ENCODE measurements around the gene GDI1.

The GDI1 gene

GRCh38 chrX:154463611-154464220, 26.8 kb downstream of the GDI1 start:
- no peak for TF ChIP-seq CTCF (IDR thresholded peaks at IDR 0.05; ENCODE audit: insufficient read depth, low read depth, low read length, missing control alignments)
- no peak for DNase-seq (ENCODE audit: low read depth)
- H3K4me3 ChIP-seq (ENCODE audit: low read depth, low read length): no peak overlapping the region

GRCh38 chrX:154464806-154465365, 27.9 kb downstream of the GDI1 start:
- TF ChIP-seq CTCF (IDR thresholded peaks at IDR 0.05; ENCODE audit: insufficient read depth, low read depth, low read length, missing control alignments): no peak
- no peak for DNase-seq (ENCODE audit: low read depth)
- H3K4me3 ChIP-seq (ENCODE audit: low read depth, low read length): no peak overlapping the region

GRCh38 chrX:154465601-154466000, 28.6 kb downstream of the GDI1 start:
- H3K4me3 ChIP-seq (ENCODE audit: low read depth, low read length): no peak overlapping the region
- no peak for TF ChIP-seq CTCF (IDR thresholded peaks at IDR 0.05; ENCODE audit: insufficient read depth, low read depth, low read length, missing control alignments)
- no peak for DNase-seq (ENCODE audit: low read depth)

GRCh38 chrX:154466036-154466435, 29.1 kb downstream of the GDI1 start:
- DNase-seq (ENCODE audit: low read depth): no peak
- TF ChIP-seq CTCF (IDR thresholded peaks at IDR 0.05; ENCODE audit: insufficient read depth, low read depth, low read length, missing control alignments): no peak
- H3K4me3 ChIP-seq (ENCODE audit: low read depth, low read length): no peak overlapping the region

- H3K4me3 ChIP-seq (ENCODE audit: low read depth, low read length): no peak overlapping the region
- TF ChIP-seq CTCF (IDR thresholded peaks at IDR 0.05; ENCODE audit: insufficient read depth, low read depth, low read length, missing control alignments): no peak
- DNase-seq (ENCODE audit: low read depth): no peak
Measured at GRCh38 chrX:154466907-154467306, 30.0 kb downstream of the GDI1 start.

- DNase-seq (ENCODE audit: low read depth): no peak
- TF ChIP-seq CTCF (IDR thresholded peaks at IDR 0.05; ENCODE audit: insufficient read depth, low read depth, low read length, missing control alignments): no peak
- no peak overlapping the region for H3K4me3 ChIP-seq (ENCODE audit: low read depth, low read length)
Measured at GRCh38 chrX:154467556-154467955, 30.6 kb downstream of the GDI1 start.

- H3K4me3 ChIP-seq (ENCODE audit: low read depth, low read length): no peak overlapping the region
- TF ChIP-seq CTCF (IDR thresholded peaks at IDR 0.05; ENCODE audit: insufficient read depth, low read depth, low read length, missing control alignments): no peak
- DNase-seq (ENCODE audit: low read depth): no peak
Measured at GRCh38 chrX:154468217-154468616, 31.3 kb downstream of the GDI1 start.

Measured in GM12865 (cell line).